Esophagus (tissue), 2 donors: Measurements from ENCODE around the gene CHGA. TPM values are rescaled to one million over a fixed set of nuclear protein-coding genes. Genes with fewer than 3 reads are reported as not detected.

Source experiments
- H3K27ac ChIP-seq, 2 donors: one replicate each; pipeline ENCODE4 v1.5.1; 2013; ENCODE audit warnings: low read depth in 2 of 2, mild to moderate bottlenecking in 2 of 2, inconsistent platforms in 1 of 2, low read length in 1 of 2, moderate library complexity in 1 of 2
- H3K27me3 ChIP-seq, 2 donors: one replicate each; pipeline ENCODE4 v1.6.1; 2013; ENCODE audit warnings: low read length in 2 of 2, control low read depth in 1 of 2, mild to moderate bottlenecking in 1 of 2; ENCODE audit not compliant: insufficient read depth in 2 of 2, control insufficient read depth in 1 of 2
- H3K36me3 ChIP-seq, 2 donors: one replicate each; pipeline ENCODE4 v1.6.1; 2013; ENCODE audit warnings: low read length in 1 of 2; ENCODE audit not compliant: control insufficient read depth in 2 of 2, insufficient read depth in 2 of 2
- H3K4me1 ChIP-seq, 2 donors: one replicate each; pipeline ENCODE4 v1.6.1; 2013; ENCODE audit warnings: low read length in 1 of 2; ENCODE audit not compliant: control insufficient read depth in 2 of 2, insufficient read depth in 2 of 2
- H3K4me3 ChIP-seq, 2 donors: one replicate each; pipeline ENCODE4 v1.5.1; 2013; ENCODE audit warnings: low read length in 2 of 2, mild to moderate bottlenecking in 2 of 2, low read depth in 1 of 2, moderate library complexity in 1 of 2
- H3K9me3 ChIP-seq, 2 donors: one replicate each; pipeline ENCODE4 v1.6.1; 2013; ENCODE audit warnings: mild to moderate bottlenecking in 2 of 2, low read depth in 1 of 2, low read length in 1 of 2, moderate library complexity in 1 of 2; ENCODE audit not compliant: control insufficient read depth in 2 of 2, insufficient read depth in 1 of 2
- WGBS, 2 donors: extraction: QIAGEN DNeasy Blood & Tissue Kit; methylation state at CpG; one replicate each; pipeline ENCODE4 v1.1.7; 2013; 5-methylcytosine and 5-hydroxymethylcytosine counted together
- polyA plus RNA-seq, 2 donors: library from polyadenylated mRNA; stranded (reverse); fragments of 200-250 nt; gene quantifications; one replicate each; pipeline ENCODE4 v1.2.3, GENCODE V29; 2013
- donor health status: healthy with polysubstance abuse.
- donor health status: Bipolar disorder and iron deficiency.

Gene CHGA
- polyA plus RNA-seq, 2 donors, result 0.37 to 0.75 TPM

DNA sequence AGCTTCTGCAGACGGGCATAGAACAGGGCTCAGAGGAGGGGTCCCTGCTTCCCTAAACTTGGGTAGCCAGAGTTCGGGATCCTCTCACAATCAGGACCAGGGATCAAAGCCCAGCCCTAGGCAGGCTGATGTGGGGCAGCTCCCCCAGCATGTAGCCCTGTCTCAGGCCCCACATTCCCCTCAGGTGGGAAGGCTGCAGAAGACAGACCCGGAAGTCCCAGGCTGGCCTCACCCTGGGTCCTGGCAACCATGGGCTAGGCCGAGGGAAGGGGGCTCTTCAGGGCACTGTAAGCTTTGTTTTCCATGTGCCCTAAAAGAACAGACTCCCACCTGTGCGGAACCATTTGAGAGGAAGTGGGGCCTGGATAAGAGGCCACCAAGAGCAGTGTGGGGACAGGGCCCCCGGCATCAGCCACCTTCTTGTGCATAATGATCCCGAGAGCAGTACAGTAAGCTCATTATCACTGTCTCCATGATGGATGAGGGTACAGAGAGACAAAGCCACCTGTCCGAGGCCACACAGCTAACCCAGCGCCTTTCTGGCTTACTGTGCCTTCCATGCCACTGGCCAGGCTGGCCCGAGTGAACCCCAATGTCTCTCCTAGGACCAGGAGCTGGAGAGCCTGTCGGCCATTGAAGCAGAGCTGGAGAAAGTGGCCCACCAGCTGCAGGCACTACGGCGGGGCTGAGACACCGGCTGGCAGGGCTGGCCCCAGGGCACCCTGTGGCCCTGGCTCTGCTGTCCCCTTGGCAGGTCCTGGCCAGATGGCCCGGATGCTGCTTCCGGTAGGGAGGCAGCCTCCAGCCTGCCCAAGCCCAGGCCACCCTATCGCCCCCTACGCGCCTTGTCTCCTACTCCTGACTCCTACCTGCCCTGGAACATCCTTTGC lies 11.5 kb downstream of the CHGA start:
- Histone ChIP-seq H3K27ac (no peak overlapping the region), H3K27me3 (no peaks in the 10 kb centered on the region), H3K4me3 (no peak overlapping the region), H3K36me3 (peaks cover 0 to 2% of the 10 kb centered on the region in 2 donors), H3K4me1 (peaks cover 0 to 4% of the 10 kb centered on the region in 2 donors), H3K9me3 (no peaks in the 10 kb centered on the region)
- WGBS, 2 donors, result 87 to 88% methylated on average over 19 of the region's 19 CpGs

DNA sequence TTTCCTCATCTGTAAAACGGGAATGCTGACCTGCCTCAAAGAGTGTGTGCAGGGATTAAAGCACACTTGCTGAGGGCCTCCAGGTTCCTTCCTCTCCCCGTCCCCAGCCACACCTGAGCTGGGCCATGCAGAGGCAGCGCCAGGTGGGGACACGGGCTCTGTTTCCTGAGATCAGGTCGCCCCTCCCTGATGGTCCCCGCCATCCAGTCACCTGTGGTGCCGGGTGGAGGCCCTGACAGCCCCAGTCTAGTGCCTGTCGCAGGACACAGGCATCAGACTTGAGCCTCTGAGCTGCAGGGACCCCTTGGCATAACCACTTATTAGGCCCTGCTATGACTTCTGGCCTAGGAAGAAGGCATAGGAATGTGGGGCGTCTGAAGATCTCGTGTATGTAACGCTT lies 12.5 kb downstream of the CHGA start:
- Histone ChIP-seq H3K27ac (no peak overlapping the region), H3K4me1 (peaks cover 0 to 4% of the 10 kb centered on the region in 2 donors), H3K27me3 (no peaks in the 10 kb centered on the region), H3K4me3 (no peak overlapping the region), H3K9me3 (no peaks in the 10 kb centered on the region), H3K36me3 (peaks cover 0 to 2% of the 10 kb centered on the region in 2 donors)
- 90 to 94% methylated on average over 11 of the region's 11 CpGs for WGBS, 2 donors

DNA sequence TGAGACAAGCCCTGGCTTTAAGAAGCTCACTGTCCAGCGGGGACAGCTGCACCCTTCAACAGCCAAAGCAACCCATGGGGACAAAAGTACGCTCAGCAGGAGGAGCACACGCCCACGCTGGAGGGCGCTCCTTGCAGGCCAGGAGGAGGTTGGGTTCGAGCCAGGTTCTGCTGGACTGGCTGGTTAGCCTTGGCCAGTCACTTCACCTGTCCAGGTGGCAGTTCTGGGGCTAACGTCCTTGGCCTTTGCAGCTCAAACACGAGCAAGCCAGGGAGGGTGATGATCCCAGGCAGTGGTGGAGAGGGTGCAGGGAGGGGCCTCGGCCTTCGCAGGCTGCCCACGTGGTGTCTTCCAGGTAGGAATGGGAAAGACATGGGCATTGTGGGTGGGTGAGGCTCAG lies 13.1 kb downstream of the CHGA start:
- Histone ChIP-seq H3K36me3 (peaks cover 0 to 2% of the 10 kb centered on the region in 2 donors), H3K27me3 (no peaks in the 10 kb centered on the region), H3K4me1 (peaks cover 0 to 4% of the 10 kb centered on the region in 2 donors), H3K4me3 (no peak overlapping the region), H3K9me3 (no peaks in the 10 kb centered on the region), H3K27ac (no peak overlapping the region)
- WGBS, 2 donors, result 86 to 88% methylated on average over 11 of the region's 11 CpGs

DNA sequence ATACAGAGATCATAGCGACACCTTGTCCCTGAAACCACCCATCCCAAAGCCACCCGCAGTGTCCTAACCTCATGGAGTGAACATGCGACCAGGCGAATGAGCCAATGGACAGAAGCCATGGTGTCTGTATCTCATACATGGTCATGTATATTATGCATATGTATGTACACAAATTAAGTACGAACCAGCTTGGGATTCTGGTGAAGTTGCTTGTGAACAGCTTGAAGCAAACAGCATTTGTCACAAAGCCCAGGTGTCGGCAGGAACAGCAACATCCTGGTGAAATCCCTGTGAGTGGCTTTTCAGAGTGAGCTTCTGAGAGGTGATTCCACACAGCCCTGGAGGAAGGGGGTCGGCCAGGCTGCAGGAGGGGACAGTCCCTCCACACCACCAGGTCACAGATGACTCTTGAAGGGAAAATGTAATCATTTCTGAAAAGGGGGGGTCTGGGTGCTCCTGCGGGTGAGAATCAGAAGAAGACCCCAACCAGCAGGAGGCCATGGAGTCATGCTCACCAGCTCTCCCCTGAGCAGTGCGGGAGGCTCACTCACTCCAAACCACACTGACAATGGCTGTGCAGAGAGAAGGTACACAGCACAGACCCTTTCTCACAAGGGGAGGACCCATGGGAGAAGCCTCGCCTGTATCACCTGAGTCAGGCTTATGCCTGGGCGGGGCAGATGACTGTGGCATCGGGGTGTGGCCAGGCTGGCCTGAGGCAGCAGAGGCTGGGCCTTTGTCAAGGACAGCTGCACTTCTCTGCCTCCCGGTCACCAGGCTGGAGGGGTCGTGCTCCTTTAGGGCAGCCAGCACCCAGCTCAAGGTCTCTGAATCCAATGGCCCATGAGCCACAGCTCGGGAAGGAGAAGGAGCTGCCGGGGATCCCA lies 14.3 kb downstream of the CHGA start:
- Histone ChIP-seq H3K27me3 (no peaks in the 10 kb centered on the region), H3K9me3 (no peaks in the 10 kb centered on the region), H3K4me1 (peaks cover 0 to 4% of the 10 kb centered on the region in 2 donors), H3K4me3 (no peak overlapping the region), H3K27ac (no peak overlapping the region), H3K36me3 (peaks cover 2 to 10% of the 10 kb centered on the region in 2 donors)
- WGBS, 2 donors, result 78 to 91% methylated on average over 16 of the region's 16 CpGs

DNA sequence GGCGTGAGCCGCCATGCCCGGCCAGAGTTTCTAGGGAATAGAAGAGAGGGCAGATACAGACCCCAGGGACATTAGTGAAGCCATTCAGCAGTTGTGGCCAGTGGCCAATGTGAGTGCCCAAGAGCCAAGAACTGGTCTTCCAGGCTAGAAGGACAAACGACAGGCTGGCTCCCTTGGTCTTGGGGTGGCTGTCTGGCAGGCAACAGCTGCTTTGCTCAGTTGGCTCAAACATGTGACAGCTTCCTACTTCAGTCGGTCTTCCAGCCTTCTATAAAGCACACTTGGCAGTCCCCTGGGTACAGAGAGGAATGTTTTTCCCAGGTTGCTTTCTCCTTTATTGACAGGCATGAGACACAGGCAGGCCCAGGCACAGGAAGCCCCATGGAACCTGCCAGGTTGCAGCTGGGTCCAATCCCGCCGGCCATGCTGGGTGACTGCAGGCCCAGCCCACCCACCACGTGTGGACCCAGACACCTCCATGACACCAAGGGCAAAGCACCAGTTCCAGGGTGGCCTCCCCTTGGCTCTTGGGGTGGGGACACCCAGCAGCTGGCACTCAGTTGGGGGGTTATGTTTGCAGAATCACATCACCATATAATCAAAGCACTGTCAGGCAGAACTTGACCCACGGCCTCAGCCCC lies 15.4 kb downstream of the CHGA start:
- no peaks in the 10 kb centered on the region for H3K9me3 ChIP-seq
- 62 to 68% methylated on average over 9 of the region's 9 CpGs for WGBS, 2 donors
- H3K27me3 ChIP-seq, result no peaks in the 10 kb centered on the region
- H3K36me3 ChIP-seq, result peaks cover 2 to 15% of the 10 kb centered on the region in 2 donors
- H3K4me3 ChIP-seq, result no peak overlapping the region
- H3K27ac ChIP-seq, result no peak overlapping the region
- H3K4me1 ChIP-seq, result peaks cover 0 to 4% of the 10 kb centered on the region in 2 donors

DNA sequence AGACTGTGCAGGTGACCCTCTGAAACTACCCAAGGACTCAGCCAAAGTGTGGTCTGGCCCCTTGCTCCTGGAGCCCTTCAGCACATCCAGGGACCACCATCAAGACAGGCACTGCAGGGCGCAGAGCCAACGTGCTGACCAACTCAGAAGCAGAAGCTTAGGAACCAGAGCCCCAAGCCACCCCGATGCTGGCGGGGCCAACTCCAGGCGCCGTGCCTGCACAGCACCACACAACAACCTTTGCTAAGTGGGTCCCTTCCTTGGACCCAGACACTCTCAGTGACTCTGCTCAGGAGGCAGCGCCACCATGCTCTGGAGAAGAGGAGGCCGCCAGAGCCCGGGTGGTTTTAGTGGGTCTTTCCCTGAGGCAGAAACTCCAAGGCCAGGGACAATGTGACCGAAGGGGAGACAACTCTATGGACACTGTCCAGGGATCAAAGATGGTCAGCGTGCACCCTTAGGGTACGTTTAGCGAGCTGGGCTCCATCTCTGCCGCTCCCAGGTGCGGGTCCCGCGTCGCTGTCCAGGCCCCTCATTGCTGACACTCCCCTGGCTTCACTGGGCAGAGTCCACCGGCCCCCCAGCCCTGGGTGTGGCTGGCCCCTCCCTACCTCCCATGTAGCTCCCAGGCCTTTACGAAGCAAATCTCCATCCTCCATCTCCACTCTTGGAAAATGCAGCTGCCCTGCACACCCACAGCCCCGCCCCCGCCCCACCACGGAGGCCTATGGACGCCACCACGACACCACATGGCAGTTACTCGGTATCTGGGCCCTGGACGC lies 16.1 kb downstream of the CHGA start:
- Histone ChIP-seq H3K4me3 (no peak overlapping the region), H3K9me3 (no peaks in the 10 kb centered on the region), H3K4me1 (peaks cover 0 to 4% of the 10 kb centered on the region in 2 donors), H3K27ac (no peak overlapping the region), H3K27me3 (no peaks in the 10 kb centered on the region), H3K36me3 (peaks cover 2 to 16% of the 10 kb centered on the region in 2 donors)
- 80 to 88% methylated on average over 27 of the region's 27 CpGs for WGBS, 2 donors

DNA sequence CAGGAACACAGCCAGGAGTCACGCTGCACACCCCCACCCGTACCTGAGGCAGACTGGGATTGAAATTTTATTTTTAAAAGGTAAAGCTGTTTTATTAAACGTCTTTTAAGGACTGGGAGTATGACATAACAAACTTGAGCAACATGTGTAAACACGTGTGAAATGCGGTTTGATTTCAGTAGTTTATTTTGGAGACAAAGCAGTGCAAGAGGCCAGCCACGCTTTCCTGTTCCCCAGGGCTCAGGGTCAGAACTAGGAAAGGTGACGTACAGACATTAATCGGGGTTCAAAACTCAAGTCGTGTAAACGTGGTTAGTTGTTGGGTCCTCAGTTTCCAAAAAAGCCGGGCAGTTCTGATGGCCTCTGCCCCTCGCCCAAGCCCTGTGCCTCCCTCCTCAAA lies 16.7 kb downstream of the CHGA start:
- no peaks in the 10 kb centered on the region for H3K9me3 ChIP-seq
- no peak overlapping the region for H3K27ac ChIP-seq
- H3K4me1 ChIP-seq, result peaks cover 0 to 4% of the 10 kb centered on the region in 2 donors
- peaks cover 2 to 19% of the 10 kb centered on the region in 2 donors for H3K36me3 ChIP-seq
- WGBS, 2 donors, result 57 to 73% methylated on average over 12 of the region's 12 CpGs
- H3K27me3 ChIP-seq, result no peaks in the 10 kb centered on the region
- H3K4me3 ChIP-seq, result no peak overlapping the region

DNA sequence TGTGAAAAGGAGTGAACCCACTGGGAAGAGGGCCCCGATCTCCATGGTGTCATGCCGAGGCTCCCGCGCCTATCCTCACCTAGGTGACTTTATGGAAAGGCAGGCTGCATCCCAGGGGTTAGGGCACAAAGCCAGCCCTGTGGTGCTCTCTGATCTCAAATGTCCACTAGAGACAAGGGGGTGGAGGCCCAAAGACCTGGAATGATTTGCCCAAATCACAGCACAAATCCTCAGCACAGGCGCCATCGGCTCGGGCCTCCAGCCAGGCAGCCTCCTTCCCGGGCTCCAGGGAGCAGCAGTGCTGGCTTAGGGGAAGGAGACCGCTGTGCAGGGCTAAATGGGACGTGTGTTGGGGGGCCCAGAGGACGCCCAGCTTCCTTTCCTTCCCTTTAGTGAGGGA lies 17.6 kb downstream of the CHGA start:
- WGBS, 2 donors, result 84 to 90% methylated on average over 11 of the region's 11 CpGs
- peaks cover 0 to 4% of the 10 kb centered on the region in 2 donors for H3K4me1 ChIP-seq
- peaks cover 2 to 27% of the 10 kb centered on the region in 2 donors for H3K36me3 ChIP-seq
- H3K27me3 ChIP-seq, result no peaks in the 10 kb centered on the region
- H3K9me3 ChIP-seq, result no peaks in the 10 kb centered on the region
- H3K4me3 ChIP-seq, result no peak overlapping the region
- no peak overlapping the region for H3K27ac ChIP-seq
